GM21390 (cell line): ENCODE measurements around the gene NEO1.

ENCODE experiments used
- ATAC-seq: cut with Tn5 transposase; IDR thresholded peaks from one replicate; pipeline ENCODE4 v1.9.1; 2021; ENCODE audit not compliant: unreplicated experiment

Gene NEO1

DNA sequence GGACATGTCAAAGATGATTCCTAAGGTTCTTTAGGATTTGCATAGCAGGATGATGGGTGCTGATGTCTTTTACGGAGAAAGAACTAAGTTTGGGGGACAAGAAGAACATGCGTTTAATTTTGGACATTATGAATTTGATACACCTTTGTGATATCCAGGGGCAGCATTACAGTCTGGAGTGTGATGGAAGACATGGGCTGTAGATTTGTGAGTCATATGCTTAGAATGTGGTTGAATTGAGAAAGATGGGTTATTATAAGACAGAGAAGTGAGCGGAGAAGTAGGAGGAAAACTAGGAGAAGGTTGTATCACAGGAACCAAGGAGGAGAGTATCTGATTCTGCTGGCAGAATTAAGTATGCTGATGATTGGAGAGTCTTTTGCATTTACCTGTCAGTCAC, 20.6 kb downstream of the NEO1 start:
- ATAC-seq, result no peak

DNA sequence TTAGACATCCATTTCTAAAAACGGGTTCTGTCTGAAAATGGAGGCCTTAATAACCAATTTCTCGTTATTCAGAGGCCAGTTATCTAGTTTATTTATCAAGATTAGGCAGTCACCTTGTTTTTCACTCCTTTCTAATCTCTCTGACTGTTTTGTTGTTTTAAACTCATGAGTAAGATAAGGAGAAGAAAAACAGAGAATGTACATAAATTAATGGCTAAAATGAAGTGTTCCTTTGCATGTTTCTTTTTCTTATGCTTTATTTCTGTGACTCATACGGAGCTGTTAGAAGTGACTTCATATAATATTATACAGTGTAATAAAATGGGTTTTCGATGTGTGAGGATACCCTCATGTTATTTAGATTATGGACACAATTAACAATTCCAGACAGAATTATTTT, 22.0 kb downstream of the NEO1 start:
- ATAC-seq, result no peak

DNA sequence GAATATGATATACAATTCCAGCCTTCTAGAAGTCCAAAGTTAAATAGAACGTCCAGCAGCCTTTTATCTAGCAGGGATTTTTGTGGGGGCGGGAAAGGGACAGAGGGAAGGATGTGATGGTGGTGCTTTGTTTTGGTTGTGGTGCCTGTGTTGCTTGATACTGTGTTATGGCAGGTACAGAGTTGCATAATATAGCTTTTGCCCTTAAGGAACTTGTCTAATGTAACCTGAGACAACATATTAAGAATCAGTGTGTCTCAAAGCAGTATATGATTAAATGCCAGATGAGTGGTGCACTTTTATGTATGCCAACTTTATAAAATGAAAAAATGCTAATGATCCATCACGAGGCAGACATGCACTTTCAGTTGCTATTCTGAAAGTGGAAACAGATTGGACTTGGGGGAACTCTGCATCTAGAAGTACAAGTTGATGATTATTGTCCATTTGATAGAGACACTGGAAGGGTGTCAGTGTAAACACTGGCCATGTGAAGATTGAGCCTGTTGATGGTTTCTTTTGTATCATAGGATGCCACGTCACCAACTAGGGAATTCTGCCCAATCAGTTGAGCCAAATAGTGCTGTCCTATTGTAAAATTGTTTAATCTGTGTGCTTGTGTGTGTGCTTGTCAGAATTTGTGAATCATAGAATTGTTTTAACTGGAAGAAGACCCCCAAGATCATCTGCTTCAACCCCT, 23.0 kb downstream of the NEO1 start:
- no peak for ATAC-seq

DNA sequence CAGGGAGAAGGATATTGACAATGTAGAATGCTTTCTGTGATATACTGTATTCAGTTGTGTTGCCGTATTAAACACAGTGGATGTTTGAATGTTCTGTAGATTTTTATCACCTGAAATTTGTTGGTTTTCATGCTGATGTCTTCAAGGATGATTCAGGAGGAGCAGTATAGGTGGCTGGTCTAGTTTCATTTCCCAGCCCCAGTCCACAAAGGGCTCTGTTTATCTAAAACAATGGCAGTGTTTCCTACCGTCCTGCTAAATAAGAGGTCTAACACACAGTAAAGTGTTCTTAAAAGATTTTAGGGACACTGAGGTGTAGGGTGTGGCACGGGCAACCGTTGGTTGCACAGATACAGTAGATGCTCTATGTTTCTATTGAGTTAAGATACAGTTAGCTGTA, 26.0 kb downstream of the NEO1 start:
- ATAC-seq, result no peak

DNA sequence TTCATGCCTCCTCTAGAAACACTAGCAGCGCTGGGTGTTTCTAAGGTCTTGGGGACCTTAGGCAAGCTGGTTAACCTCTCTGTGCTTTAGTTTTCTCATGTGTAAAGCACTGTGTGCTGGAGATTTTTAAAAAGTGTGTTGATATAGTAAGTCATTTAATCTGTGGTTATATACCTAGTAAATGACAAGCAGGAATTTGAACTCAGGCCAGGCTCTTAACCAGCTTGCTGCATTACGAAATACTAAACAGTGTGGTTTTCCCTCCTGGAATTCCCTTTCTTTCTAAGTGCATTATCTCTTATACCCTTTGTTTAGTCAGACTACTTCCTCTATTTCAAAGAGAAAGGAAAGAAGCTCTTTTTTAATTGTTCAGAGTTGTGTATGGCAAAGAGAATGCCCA, 26.5 kb downstream of the NEO1 start:
- ATAC-seq, result no peak

DNA sequence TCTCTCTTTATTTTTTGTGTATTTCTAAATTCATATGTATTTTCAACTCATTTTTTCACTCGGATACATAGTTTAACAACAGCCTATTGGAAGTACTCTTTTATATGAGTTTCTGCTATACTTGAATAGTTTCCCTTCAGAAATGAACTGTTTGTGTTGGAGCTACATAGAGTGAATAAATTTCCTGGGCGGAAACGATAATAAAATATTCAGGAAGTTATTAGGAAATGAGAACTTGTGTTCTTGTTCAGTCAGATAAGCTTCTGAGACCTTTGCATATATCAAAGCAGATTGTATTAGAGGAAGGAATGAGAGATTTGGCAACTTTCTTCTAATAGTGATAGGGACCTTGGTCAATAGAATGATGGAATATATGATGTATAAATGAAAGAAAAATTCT, 27.3 kb downstream of the NEO1 start:
- no peak for ATAC-seq

- ATAC-seq, result no peak
These were observed 29.2 kb downstream of the NEO1 start for GRCh38 chr15:73081321-73081958.

DNA sequence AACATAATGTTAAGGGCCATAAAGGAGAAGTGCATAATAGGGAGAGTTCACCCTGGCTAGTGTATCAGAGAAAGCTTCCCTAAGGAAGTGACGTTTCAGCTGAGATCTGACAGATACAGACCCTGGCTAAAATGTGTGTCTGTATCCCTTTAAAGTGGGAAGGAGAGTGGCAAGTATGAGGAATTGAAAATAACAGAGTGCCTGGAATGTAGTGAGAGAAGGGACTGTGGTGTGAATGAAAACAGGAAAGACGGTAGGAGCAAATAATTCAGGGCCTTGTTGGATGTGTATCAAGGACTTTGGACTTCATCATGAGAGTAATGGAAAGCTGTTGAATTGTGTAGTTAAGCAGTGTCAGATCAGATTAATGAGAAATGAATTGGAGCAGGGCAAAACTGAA, 30.5 kb downstream of the NEO1 start:
- ATAC-seq, result no peak

DNA sequence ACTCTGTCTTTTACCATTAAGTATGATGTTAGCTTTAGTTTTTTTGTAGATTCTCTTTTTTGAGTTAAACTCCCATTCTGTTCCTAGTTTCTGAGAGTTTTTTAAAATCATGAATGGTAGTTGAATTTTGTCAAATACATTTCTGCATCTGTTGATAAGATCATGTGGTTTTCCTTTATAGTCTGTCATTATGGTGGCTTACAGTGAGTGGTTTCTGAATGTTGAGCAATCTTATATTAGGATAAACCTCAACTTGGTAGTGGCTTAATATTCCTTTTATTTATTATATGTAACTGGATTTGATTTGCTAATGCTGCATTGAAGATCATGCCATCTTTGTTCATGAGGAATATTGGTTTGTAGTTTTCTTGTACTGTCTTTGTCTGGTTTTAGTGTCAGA, 34.8 kb downstream of the NEO1 start:
- no peak for ATAC-seq

GRCh38 chr15:73105064-73105463, 52.8 kb downstream of the NEO1 start:
- ATAC-seq, result no peak

DNA sequence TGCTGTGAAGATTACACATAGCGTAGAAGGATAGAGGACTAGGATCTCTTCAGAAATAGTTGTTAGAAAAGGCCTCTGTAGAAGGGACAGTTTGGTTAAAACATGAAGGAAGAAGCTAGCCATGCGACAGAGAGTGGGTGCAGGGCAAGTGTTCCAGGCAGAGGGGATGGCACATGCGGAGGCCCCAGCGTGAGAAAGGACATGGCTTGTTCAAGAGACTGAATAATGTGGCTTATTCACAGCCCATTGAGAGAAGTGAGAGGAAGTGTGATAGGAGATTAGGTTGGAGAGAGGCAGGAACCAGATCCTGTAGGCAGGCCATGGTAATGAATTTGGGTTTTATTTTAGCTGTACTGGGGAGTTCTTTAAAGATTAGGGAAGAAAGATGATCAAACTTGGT, 56.4 kb downstream of the NEO1 start:
- no peak for ATAC-seq

DNA sequence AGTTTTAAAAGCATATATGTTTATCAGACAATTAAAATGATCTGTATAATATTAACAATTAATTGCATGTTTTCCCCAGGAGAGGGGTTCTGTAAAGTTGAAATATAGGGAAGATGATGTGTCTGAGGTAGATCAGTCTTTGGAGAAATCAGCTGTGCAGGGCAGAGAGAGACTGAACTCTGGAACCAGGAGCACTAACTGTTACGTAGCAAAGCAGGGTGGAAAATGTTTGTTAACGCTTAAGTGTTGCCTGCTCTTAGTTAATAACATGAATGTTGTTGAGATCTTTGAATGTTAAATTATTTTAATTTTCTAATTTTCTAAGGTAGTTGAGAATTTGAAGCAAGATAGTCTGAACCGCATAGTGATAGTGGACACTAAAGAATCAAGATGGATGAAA, 57.5 kb downstream of the NEO1 start:
- ATAC-seq, result no peak

- ATAC-seq, result no peak
These were observed 57.9 kb downstream of the NEO1 start for GRCh38 chr15:73110201-73110600.

DNA sequence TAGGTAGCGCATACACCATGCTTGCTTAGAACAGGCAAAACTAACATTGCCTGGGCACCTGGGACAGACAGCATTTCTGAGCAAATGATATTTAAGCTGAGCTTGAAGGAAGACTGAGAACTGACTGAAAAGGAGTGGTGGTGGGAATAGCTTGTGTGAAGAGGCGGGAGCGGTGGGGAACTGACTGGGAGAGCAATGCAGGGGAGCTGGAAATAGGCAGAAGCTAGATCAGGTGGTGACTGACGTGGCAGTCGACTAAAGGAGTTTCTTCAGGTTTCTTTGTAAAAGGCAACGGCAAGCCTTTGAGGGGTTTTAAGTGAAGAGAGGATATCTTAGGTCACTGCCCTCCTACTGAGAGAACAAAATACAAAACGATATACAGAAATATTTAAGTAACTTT, 61.8 kb downstream of the NEO1 start:
- no peak for ATAC-seq

DNA sequence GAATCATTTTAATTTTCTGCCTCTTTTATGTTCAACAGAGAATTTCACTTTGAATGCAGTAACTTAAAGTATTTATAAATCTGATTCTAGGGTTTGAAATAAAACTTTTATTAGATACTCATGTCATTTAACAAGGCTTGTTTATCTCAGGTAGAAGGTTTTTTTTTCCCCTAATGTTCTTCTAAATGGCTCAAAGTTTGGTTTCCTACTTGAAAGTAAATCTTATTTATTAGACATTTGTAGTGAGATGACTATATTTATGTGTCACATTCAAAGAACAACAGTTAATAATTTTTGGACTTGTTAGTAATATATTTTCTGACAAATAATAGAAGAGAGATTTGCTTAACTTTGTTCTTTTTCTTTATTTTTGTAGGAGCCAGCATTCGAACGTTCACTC, 63.9 kb downstream of the NEO1 start:
- ATAC-seq, result no peak

DNA sequence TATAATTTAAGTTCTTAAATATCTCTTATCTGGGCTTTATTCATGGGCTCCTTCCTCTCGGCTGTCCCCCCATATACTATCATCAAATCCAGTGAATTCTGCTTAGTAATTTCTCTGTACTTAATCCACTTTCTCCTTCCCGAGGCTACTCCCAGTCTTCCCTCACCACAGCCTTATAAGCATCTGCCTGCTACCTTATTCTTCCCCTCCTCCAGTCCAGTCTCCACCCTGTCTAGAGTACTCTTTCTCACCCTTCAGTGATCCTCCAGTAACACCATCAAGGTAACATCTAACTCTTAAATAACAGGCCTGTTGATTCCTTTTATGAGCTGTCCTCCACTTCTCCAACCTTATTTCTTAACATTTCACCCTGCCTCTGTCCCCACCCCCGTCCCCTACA, 65.8 kb downstream of the NEO1 start:
- no peak for ATAC-seq

DNA sequence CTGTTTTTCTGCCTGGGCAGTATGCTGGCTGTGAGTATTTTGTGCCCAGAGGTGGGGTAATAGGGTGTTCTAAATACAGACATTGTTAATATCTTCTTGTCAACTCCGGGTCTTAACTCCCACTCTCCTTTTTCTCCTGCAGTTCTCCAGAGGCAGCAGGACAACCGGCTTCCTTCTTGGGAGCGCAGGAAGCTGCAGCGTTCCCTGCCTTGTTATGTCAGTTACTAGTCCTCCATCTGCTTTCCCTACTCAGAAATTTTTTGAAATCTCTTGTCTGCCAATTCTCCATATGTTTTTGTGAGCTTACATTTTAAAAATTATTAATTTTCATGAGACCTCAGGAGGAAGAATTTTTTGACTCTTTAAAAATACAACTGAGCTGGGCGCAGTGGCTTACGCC, 67.2 kb downstream of the NEO1 start:
- no peak for ATAC-seq

- no peak for ATAC-seq
These were observed 68.0 kb downstream of the NEO1 start for GRCh38 chr15:73120269-73120668.

GRCh38 chr15:73125219-73125618, 73.0 kb downstream of the NEO1 start:
- ATAC-seq, result no peak

DNA sequence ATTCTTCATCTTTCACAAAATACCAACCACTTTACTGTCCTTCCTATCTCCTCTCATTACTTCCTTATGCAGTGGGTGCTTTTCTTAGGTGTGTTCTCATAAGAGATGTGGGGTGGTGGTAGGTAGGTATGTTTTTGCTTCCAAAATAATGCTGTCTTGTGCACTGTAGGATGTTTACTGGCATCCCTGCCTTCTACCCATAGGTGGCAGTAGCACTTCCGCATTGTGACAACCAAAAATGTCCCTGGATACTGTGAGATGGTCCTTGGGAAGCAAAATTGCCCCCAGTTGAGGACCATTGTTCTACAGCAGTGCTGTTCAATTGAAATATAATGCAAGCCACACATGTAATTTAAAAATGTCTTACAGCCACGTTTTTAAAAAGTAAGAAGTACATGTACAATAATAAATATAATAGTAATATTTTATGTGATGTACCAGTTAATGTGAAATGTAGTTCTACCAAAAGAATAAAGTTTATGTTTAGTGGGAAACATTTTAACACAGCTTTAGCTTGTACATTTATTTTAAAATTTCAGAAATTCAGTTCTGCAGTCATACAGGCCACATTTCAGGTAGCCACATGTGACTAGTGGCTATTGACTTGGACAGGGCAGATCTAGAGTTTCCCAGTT, 75.2 kb downstream of the NEO1 start:
- ATAC-seq, result no peak

DNA sequence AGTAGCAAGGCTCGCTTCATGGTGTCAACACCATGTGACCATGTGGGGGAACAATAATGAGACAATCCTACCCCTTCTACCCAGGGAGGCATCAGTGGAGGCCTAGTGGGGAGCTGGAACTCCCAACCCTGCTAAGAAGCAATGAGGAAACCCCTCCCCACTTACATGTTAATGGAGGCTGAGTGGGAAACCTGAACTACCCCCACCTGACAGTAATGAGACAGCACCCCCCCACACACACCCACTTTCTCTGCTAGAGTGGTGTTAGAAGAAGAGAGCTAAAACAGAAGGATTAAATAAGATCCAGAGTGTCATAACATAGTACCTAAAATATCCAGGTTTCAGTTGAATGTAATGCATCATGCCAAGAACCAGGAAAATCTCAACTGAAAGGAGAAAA, 78.6 kb downstream of the NEO1 start:
- ATAC-seq, result no peak

GRCh38 chr15:73134196-73134595, 81.9 kb downstream of the NEO1 start:
- no peak for ATAC-seq
